ENCODE measurements around the gene ITPR1.

The ITPR1 gene

GRCh38 chr3:4778740-4779139 lies 285.6 kb downstream of the ITPR1 start:
- H3K27ac ChIP-seq (ENCODE audit: low read length, poor library complexity, severe bottlenecking): no peak overlapping the region
- H3K4me3 ChIP-seq (ENCODE audit: insufficient read depth in 1 of 2, low read depth in 1 of 2, low read length in 2 of 2): no peak overlapping the region
- no peaks in the 10 kb centered on the region for H3K79me1 ChIP-seq (replicated peaks; ENCODE audit: low read length, poor library complexity, severe bottlenecking)
- H3K36me3 ChIP-seq (ENCODE audit: control insufficient read depth in 1 of 2, insufficient read depth in 2 of 2, low read depth in 1 of 2, low read length in 2 of 2): no peaks in the 10 kb centered on the region
- H2BK15ac ChIP-seq (ENCODE audit: low read depth, poor library complexity, severe bottlenecking): no peak overlapping the region
- 100% methylated on average over 1 of the region's 1 CpG for WGBS
- H3K9me3 ChIP-seq (ENCODE audit: control insufficient read depth, low read length): no peaks in the 10 kb centered on the region
- H3K9ac ChIP-seq (ENCODE audit: low read length): no peak overlapping the region
- no peaks in the 10 kb centered on the region for H3K27me3 ChIP-seq (ENCODE audit: control insufficient read depth in 1 of 2, insufficient read depth in 1 of 2, low read length in 2 of 2)
- no peak overlapping the region for H2AFZ ChIP-seq (ENCODE audit: low read depth, low read length)
- H3K18ac ChIP-seq (ENCODE audit: low read depth in 1 of 2, low read length in 2 of 2): no peak overlapping the region
- H3K4ac ChIP-seq (ENCODE audit: low read depth in 1 of 2, low read length in 2 of 2): no peak overlapping the region
- H4K8ac ChIP-seq (ENCODE audit: low read length): no peak overlapping the region
- no peak overlapping the region for H2AK5ac ChIP-seq (ENCODE audit: low read length, severe bottlenecking)
- no peak overlapping the region for H2BK5ac ChIP-seq (ENCODE audit: low read depth, low read length, poor library complexity, severe bottlenecking)
- no peak overlapping the region for H3K4me2 ChIP-seq (ENCODE audit: low read length, poor library complexity, severe bottlenecking)
- no peak for DNase-seq
- no peak overlapping the region for H3K23ac ChIP-seq (ENCODE audit: low read length in 2 of 2)
- H4K91ac ChIP-seq (ENCODE audit: low read length): no peak overlapping the region
- no peak overlapping the region for H2BK12ac ChIP-seq (ENCODE audit: low read length in 2 of 2)
- no peaks in the 10 kb centered on the region for H3K4me1 ChIP-seq (ENCODE audit: control insufficient read depth, insufficient read depth, low read depth, low read length)
- H3K14ac ChIP-seq (ENCODE audit: low read length in 2 of 2): no peak overlapping the region
- H2BK120ac ChIP-seq (ENCODE audit: low read depth, low read length): no peak overlapping the region

GRCh38 chr3:4780545-4780957 lies 287.4 kb downstream of the ITPR1 start:
- no peak overlapping the region for H3K27ac ChIP-seq (ENCODE audit: low read length, poor library complexity, severe bottlenecking)
- no peak overlapping the region for H3K18ac ChIP-seq (ENCODE audit: low read depth in 1 of 2, low read length in 2 of 2)
- no peaks in the 10 kb centered on the region for H3K9me3 ChIP-seq (ENCODE audit: control insufficient read depth, low read length)
- no peak overlapping the region for H2AFZ ChIP-seq (ENCODE audit: low read depth, low read length)
- H3K14ac ChIP-seq (ENCODE audit: low read length in 2 of 2): no peak overlapping the region
- H3K4ac ChIP-seq (ENCODE audit: low read depth in 1 of 2, low read length in 2 of 2): no peak overlapping the region
- no peak overlapping the region for H3K9ac ChIP-seq (ENCODE audit: low read length)
- H2BK15ac ChIP-seq (ENCODE audit: low read depth, poor library complexity, severe bottlenecking): no peak overlapping the region
- no peak overlapping the region for H4K91ac ChIP-seq (ENCODE audit: low read length)
- no peak for DNase-seq
- no peaks in the 10 kb centered on the region for H3K27me3 ChIP-seq (ENCODE audit: control insufficient read depth in 1 of 2, insufficient read depth in 1 of 2, low read length in 2 of 2)
- 89% methylated on average over 5 of the region's 5 CpGs for WGBS
- no peak overlapping the region for H3K23ac ChIP-seq (ENCODE audit: low read length in 2 of 2)
- H4K8ac ChIP-seq (ENCODE audit: low read length): no peak overlapping the region
- H2BK12ac ChIP-seq (ENCODE audit: low read length in 2 of 2): no peak overlapping the region
- H3K4me1 ChIP-seq (ENCODE audit: control insufficient read depth, insufficient read depth, low read depth, low read length): no peaks in the 10 kb centered on the region
- H3K4me2 ChIP-seq (ENCODE audit: low read length, poor library complexity, severe bottlenecking): no peak overlapping the region
- no peak overlapping the region for H2AK5ac ChIP-seq (ENCODE audit: low read length, severe bottlenecking)
- no peaks in the 10 kb centered on the region for H3K79me1 ChIP-seq (replicated peaks; ENCODE audit: low read length, poor library complexity, severe bottlenecking)
- no peak overlapping the region for H2BK5ac ChIP-seq (ENCODE audit: low read depth, low read length, poor library complexity, severe bottlenecking)
- no peak overlapping the region for H2BK120ac ChIP-seq (ENCODE audit: low read depth, low read length)
- no peak overlapping the region for H3K4me3 ChIP-seq (ENCODE audit: insufficient read depth in 1 of 2, low read depth in 1 of 2, low read length in 2 of 2)
- H3K36me3 ChIP-seq (ENCODE audit: control insufficient read depth in 1 of 2, insufficient read depth in 2 of 2, low read depth in 1 of 2, low read length in 2 of 2): no peaks in the 10 kb centered on the region

- Histone ChIP-seq H4K91ac (ENCODE audit: low read length) (no peak overlapping the region), H3K27ac (ENCODE audit: low read length, poor library complexity, severe bottlenecking) (no peak overlapping the region), H3K4me3 (ENCODE audit: insufficient read depth in 1 of 2, low read depth in 1 of 2, low read length in 2 of 2) (no peak overlapping the region), H3K9me3 (ENCODE audit: control insufficient read depth, low read length) (no peaks in the 10 kb centered on the region), H3K36me3 (ENCODE audit: control insufficient read depth in 1 of 2, insufficient read depth in 2 of 2, low read depth in 1 of 2, low read length in 2 of 2) (no peaks in the 10 kb centered on the region), H3K4me1 (ENCODE audit: control insufficient read depth, insufficient read depth, low read depth, low read length) (no peaks in the 10 kb centered on the region), H3K4ac (ENCODE audit: low read depth in 1 of 2, low read length in 2 of 2) (no peak overlapping the region), H4K8ac (ENCODE audit: low read length) (no peak overlapping the region), H3K9ac (ENCODE audit: low read length) (no peak overlapping the region), H2BK120ac (ENCODE audit: low read depth, low read length) (no peak overlapping the region), H2AK5ac (ENCODE audit: low read length, severe bottlenecking) (no peak overlapping the region), H3K18ac (ENCODE audit: low read depth in 1 of 2, low read length in 2 of 2) (no peak overlapping the region), H2BK15ac (ENCODE audit: low read depth, poor library complexity, severe bottlenecking) (no peak overlapping the region), H3K79me1 (replicated peaks; ENCODE audit: low read length, poor library complexity, severe bottlenecking) (no peaks in the 10 kb centered on the region), H2AFZ (ENCODE audit: low read depth, low read length) (no peak overlapping the region), H3K27me3 (ENCODE audit: control insufficient read depth in 1 of 2, insufficient read depth in 1 of 2, low read length in 2 of 2) (no peaks in the 10 kb centered on the region), H3K4me2 (ENCODE audit: low read length, poor library complexity, severe bottlenecking) (no peak overlapping the region), H2BK5ac (ENCODE audit: low read depth, low read length, poor library complexity, severe bottlenecking) (no peak overlapping the region), H3K14ac (ENCODE audit: low read length in 2 of 2) (no peak overlapping the region), H2BK12ac (ENCODE audit: low read length in 2 of 2) (no peak overlapping the region), H3K23ac (ENCODE audit: low read length in 2 of 2) (no peak overlapping the region)
- no peak for DNase-seq
- WGBS: 89% methylated on average over 3 of the region's 3 CpGs
These were observed 288.9 kb downstream of the ITPR1 start for GRCh38 chr3:4782095-4782494.

GRCh38 chr3:4785551-4785950 lies 292.4 kb downstream of the ITPR1 start:
- no peak overlapping the region for H2BK120ac ChIP-seq (ENCODE audit: low read depth, low read length)
- no peak overlapping the region for H3K9ac ChIP-seq (ENCODE audit: low read length)
- H4K91ac ChIP-seq (ENCODE audit: low read length): no peak overlapping the region
- H3K27ac ChIP-seq (ENCODE audit: low read length, poor library complexity, severe bottlenecking): no peak overlapping the region
- no peak overlapping the region for H4K8ac ChIP-seq (ENCODE audit: low read length)
- 80% methylated on average over 1 of the region's 1 CpG for WGBS
- H3K14ac ChIP-seq (ENCODE audit: low read length in 2 of 2): no peak overlapping the region
- H3K4me3 ChIP-seq (ENCODE audit: insufficient read depth in 1 of 2, low read depth in 1 of 2, low read length in 2 of 2): no peak overlapping the region
- DNase-seq: no peak
- no peaks in the 10 kb centered on the region for H3K9me3 ChIP-seq (ENCODE audit: control insufficient read depth, low read length)
- no peak overlapping the region for H2BK5ac ChIP-seq (ENCODE audit: low read depth, low read length, poor library complexity, severe bottlenecking)
- no peak overlapping the region for H3K4me2 ChIP-seq (ENCODE audit: low read length, poor library complexity, severe bottlenecking)
- no peak overlapping the region for H3K4ac ChIP-seq (ENCODE audit: low read depth in 1 of 2, low read length in 2 of 2)
- H3K79me1 ChIP-seq (replicated peaks; ENCODE audit: low read length, poor library complexity, severe bottlenecking): no peaks in the 10 kb centered on the region
- H2BK12ac ChIP-seq (ENCODE audit: low read length in 2 of 2): no peak overlapping the region
- H3K18ac ChIP-seq (ENCODE audit: low read depth in 1 of 2, low read length in 2 of 2): no peak overlapping the region
- H3K4me1 ChIP-seq (ENCODE audit: control insufficient read depth, insufficient read depth, low read depth, low read length): no peaks in the 10 kb centered on the region
- no peak overlapping the region for H2AK5ac ChIP-seq (ENCODE audit: low read length, severe bottlenecking)
- H2AFZ ChIP-seq (ENCODE audit: low read depth, low read length): no peak overlapping the region
- H3K36me3 ChIP-seq (ENCODE audit: control insufficient read depth in 1 of 2, insufficient read depth in 2 of 2, low read depth in 1 of 2, low read length in 2 of 2): no peaks in the 10 kb centered on the region
- no peaks in the 10 kb centered on the region for H3K27me3 ChIP-seq (ENCODE audit: control insufficient read depth in 1 of 2, insufficient read depth in 1 of 2, low read length in 2 of 2)
- H3K23ac ChIP-seq (ENCODE audit: low read length in 2 of 2): no peak overlapping the region
- H2BK15ac ChIP-seq (ENCODE audit: low read depth, poor library complexity, severe bottlenecking): no peak overlapping the region

Measured in mesenchymal stem cell (in vitro differentiated cells and primary cell).